GM19463 (cell line): ENCODE measurements around the gene SMARCD1.

Experiments used
- ATAC-seq: cut with Tn5 transposase; IDR thresholded peaks from one replicate; pipeline ENCODE4 v1.9.1; 2021; ENCODE audit warnings: mild to moderate bottlenecking, moderate library complexity; ENCODE audit not compliant: unreplicated experiment

The SMARCD1 gene

DNA sequence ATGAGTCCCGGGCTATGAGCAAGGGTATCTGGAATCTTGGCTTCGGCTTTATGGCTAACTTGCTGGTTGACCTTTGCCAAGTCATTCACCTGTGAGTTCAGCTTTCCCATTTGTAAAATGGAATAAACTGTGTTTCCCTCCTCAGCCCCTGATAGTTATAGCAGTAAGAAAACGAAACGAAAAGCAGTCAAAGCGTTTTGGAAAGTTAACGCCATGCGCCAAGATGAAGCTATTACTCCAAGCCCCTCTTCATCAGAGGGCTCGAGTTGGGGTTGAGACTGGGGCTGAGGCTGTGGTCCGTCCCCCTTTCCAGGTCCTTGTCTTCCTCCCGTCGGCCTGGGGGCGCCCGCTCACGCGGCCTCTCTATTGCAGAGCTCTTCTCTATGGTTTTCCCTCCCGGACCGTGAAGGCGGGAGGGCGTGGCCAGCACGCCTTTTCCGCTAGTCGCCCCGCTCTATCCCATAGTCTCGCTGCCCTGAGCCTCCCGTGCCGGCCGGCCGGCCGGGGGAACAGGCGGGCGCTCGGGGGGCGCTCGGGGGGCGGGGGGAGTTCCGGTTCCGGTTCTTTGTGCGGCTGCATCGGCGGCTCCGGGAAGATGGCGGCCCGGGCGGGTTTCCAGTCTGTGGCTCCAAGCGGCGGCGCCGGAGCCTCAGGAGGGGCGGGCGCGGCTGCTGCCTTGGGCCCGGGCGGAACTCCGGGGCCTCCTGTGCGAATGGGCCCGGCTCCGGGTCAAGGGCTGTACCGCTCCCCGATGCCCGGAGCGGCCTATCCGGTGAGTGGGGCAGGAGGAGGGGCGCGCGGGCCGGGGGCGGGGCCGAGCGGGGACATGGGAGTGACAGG is at the start of gene SMARCD1:
TSS of gene SMARCD1 (plus strand) at position 568 of the 840 bp plus-strand sequence. CDS start at position 596, 28 bp downstream.
- peak; percentile 90 for ATAC-seq

DNA sequence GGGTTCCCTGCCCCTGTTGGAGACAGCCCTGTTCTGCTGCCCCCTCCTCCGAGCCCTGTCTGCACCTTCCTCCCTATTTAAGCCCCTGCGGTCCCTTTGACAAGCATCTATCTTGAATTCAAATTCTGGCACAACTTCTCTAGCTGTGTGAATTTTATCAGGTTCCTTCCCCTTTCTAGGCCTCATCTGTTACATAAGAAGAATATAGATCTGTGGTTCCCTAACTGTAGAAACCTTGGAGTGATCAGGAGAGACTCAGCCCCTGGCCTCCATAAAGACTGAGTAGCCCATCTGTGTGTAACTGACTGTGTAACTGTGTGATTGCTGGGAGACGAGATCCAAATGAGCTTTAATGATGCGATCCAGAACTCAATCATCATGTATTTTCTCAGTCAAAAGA is 46.8 kb upstream of the SMARCD1 start:
- no peak for ATAC-seq

- ATAC-seq, result no peak
Observed at GRCh38 chr12:50039151-50039835, 45.8 kb upstream of the SMARCD1 start.

DNA sequence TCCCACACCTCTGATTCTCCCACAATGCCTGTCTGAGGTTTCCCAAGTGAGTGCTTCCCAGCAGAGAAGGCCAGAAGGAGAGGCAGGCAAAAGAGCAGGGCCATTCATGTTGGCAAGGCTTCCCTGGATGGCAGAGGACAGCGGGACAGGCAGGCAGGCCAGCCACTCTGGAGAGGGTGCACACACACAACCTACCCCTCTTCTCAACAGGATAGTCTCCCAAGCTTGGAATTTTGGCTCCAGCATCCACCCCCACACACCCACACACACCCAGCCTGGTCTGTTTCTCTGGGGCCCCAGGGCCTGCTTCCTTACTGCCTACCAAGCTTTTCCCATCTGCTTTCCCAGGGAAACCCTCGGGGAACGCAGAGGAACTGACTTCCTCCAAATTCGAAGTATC is 44.5 kb upstream of the SMARCD1 start:
- no peak for ATAC-seq

DNA sequence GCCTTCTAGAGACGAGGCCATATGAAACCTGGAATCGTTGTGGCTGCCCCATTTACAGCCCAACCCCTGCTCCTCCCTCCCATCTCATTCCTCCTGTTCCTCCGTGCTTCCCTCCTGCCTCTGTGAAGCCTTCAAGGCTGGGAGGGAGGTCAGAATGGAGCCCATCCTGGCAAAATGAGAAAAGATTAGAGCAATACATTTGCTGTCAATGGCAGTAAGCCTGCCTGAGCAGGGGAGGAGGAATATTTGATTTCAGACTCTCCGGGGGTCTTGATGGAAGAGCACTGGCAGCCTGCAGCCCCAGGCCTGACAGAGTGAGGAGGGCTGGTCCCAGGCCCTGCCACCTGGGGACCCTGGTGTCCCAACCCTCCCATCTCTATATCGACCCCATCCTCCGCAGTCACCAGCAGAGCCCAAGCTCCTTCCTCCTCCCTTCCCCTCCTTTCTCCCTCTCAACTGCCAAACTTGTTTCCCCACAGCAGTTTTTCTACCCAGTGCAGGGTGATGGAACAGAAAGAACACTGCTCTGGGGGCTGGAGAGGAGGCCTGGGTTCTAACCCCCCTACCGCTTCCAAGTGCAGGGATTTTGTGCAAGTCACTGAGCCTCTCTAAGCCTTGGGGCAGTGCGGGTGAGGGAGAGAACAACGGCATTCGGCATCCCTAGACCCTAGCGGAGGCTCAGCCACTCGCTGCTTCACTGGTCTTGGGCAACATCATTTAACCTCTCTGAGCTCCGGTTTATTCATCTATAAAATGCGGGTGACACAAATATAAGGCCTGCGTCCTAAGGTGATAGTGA is 43.9 kb upstream of the SMARCD1 start:
- no peak for ATAC-seq

GRCh38 chr12:50041962-50042361 is 43.2 kb upstream of the SMARCD1 start:
- ATAC-seq, result no peak

DNA sequence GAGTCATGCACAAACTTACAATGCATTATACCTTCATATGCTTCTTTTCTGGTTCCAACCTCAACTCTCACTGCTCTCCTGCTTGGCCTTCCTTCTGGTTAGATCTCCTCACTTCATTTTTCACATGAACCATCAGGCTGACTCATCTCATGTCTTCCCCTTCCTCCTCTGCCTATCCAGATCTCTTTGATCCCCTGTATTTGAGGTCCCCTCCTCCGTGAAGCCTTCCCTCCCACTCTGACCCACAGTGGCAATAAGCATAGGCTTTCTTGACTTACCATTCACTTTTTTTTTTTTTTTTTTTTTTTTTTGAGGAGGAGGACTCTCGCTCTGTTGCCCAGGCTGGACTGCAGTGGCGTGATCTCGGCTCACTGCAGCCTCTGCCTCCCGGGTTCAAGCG is 42.4 kb upstream of the SMARCD1 start:
- no peak for ATAC-seq

- no peak for ATAC-seq
Observed at GRCh38 chr12:50043308-50043707, 41.8 kb upstream of the SMARCD1 start.

DNA sequence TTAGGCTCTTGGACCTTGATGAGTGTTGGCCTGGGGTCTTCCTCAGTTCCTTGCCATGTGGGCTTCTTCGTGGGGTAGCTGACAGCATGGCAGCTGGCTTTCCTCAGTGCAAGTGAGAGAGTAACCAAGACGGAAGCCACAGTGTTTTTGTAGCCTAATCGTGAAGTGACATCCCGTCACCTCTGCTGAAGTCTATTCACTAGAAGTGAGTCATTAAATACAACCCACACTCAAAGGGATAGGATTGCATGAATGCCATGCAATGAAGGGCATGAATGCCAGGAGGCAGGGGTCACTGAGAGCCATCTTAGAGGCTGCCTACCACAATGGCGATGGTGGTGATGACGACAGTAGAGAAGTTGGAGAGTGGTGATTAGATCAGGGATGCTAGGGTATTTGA is 41.3 kb upstream of the SMARCD1 start:
- ATAC-seq, result no peak

DNA sequence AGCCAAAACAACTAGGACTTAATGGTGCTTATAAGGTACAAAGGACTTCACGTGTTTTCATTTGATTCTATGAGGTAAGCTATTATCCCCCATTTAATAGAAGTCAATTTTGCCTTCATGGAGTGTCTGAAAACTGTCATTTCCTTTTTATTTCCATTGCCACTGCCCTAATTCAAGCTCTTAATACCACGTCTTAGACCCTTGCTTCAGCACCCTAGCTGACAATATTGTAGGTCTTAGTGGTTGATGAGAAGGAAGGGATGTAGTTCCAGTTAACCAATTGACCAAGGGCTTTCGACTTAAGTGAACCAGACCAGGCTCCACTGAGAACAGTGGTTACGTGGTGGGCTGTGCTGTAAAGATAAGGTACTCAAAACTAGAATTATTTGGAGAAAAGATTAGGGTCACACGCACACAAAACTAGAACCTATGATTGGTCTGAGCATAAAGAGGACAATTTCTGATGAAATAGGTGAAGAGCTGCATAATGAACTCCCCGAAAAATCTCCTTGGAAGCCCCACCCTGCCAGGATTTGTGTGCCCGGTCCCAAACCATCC is 37.4 kb upstream of the SMARCD1 start:
- ATAC-seq, result no peak

- ATAC-seq, result no peak
Observed at GRCh38 chr12:50049254-50050118, 35.7 kb upstream of the SMARCD1 start.

GRCh38 chr12:50050119-50050385 is 35.1 kb upstream of the SMARCD1 start:
- ATAC-seq, result no peak

DNA sequence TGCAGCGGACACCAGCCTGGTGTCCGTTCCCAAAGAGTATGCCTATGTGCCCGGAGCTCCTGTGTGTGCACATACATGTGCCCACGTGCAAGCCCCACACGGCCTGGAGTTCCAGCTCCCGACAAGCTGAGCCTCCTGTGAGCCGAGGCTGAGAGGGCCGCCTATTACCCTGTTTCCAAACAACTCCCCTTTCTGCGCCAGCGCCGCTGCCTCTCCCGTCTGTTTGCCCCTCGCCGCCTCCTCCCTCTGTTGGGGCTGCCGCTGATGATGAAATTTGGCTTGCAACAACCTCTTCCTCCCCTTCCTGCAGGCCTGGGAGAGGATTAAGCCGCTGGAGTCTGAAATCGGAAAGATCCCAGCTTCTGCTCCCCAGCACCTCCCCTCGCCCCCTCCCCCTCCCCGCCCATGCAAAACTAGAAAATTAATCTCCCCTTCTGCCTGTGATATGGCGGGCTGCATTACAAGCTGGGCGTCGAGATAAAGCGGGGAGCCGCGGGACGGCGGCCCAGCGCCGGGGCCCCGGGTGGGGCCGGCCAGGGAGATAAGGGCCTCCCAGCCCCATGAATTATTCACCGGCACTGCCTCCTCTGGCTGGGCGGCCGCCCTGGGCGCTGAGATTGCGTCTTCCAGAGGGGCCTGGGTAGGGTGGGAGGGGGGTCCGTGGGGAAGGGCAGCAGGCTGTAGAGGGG is 34.6 kb upstream of the SMARCD1 start:
- no peak for ATAC-seq

GRCh38 chr12:50051101-50051806 is 33.9 kb upstream of the SMARCD1 start:
- ATAC-seq, result no peak

DNA sequence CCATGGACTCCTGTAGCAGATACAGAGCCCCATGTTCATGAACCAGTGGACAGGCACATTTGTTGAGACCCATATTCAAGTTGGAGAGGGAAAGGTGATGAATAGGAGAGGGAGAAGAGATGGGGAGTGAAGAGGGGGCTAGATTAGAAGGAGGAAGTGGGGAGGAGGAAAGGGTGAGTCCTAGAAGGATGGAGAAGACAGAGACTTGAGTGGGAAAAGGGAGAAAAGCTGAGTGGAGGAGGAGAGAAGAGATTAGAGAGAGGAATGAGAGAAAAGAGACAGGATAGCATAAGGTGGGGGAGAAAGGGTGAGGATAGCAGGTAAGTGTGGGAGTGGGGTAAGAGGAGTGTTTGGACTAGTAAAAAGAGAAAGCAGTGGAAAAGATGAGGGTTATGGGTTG is 32.6 kb upstream of the SMARCD1 start:
- ATAC-seq, result no peak

GRCh38 chr12:50052964-50053363 is 32.2 kb upstream of the SMARCD1 start:
- no peak for ATAC-seq

DNA sequence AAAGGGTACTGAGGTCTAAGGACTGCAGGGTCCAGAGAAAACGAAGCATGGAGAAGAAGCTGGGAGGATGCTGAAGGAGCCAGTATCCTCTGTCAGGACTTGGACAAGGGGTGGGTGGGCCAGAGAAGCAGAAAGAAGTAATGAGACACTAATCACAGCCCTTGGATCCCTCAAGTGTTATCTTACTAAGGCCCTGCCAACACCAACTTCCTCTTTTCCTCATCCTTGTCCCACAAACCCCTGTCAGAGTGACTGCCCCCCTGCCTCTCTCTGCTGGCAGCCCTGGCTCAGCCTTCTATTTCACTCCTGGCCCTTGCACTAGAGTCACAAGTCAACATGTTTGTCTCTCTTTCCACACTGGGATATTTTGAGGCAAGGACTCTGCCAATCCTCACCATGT is 31.6 kb upstream of the SMARCD1 start:
- ATAC-seq, result no peak

GRCh38 chr12:50055831-50056638 is 29.1 kb upstream of the SMARCD1 start:
- peak; percentile 50 for ATAC-seq

GRCh38 chr12:50056639-50056976 is 28.5 kb upstream of the SMARCD1 start:
- ATAC-seq, result no peak
